Brain microvascular endothelial cell (primary cell): ENCODE results near the gene SERPING1.

Experiments
- DNase-seq: peaks from one replicate; pipeline ENCODE4 v3.0.0-alpha.2; 2020
- H3K27ac ChIP-seq: fragments of 250-450 bp; sonication (Bioruptor Pico); 2 replicates; pipeline ENCODE4 v1.5.1; 2020; ENCODE audit warnings: mild to moderate bottlenecking, moderate library complexity
- H3K27me3 ChIP-seq: fragments of 250-450 bp; sonication (Bioruptor Pico); replicated peaks from 2 replicates; pipeline ENCODE4 v1.5.1; 2020; ENCODE audit warnings: mild to moderate bottlenecking
- H3K36me3 ChIP-seq: fragments of 250-450 bp; sonication (Bioruptor Pico); replicated peaks from 2 replicates; pipeline ENCODE4 v1.5.1; 2020; ENCODE audit warnings: mild to moderate bottlenecking
- H3K4me3 ChIP-seq: 2 replicates; pipeline ENCODE4 v1.5.1; 2011; ENCODE audit warnings: low read depth, mild to moderate bottlenecking, control low read depth, low read length, moderate library complexity
- CTCF ChIP-seq: IDR thresholded peaks from 2 replicates; pipeline ENCODE4 v1.5.1; 2011; ENCODE audit warnings: low read depth, mild to moderate bottlenecking, moderate library complexity, low read length, control low read depth, inconsistent platforms; ENCODE audit errors: missing control alignments
- in situ Hi-C: cut with HindIII; loops from 2 replicates; pipeline ENCODE4 v1.10.0; 2017; ENCODE audit warnings: low sequenced_read_pairs, low pct_ligation_motif_present

Gene SERPING1

DNA sequence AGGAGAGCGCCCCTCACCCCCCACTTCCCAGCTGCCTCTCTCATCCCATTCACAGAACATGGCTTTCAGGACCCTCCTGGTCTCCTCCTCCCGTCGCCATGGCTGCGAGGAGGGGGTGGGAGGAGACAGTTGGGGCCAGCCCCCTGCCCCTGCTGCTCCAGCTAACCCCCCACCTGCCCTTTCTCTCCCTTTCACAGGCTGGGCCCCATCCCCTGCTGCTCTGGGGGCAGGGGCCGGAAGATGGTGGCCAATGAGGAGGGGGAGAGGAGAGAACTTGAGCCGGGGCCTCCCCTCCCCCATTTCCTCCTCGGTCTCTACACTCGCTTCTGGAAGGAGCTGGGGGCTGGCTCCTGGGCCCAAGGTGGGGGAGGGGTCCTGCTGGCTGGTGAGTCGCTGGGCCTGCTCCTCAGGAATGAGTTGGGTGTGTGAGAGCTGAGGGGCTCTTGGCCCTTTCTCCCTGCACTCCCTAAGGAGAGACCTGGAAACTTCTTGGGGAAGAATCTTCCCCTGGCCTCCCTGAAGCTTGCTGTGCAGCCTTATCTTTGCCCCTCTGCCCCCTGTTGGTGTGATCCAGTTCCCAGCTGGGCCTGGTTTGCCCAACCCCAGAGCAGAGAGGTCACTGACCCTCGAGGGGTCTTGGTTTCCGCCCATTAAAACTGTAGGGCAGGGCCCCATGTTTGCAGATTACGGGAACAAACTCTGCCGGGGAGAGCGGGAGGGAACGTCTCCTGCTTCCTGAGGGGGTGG is 42.0 kb downstream of the SERPING1 start:
- Histone ChIP-seq H3K27me3 (no peaks in the 10 kb centered on the region), H3K36me3 (no peaks in the 10 kb centered on the region), H3K27ac (peak overlapping the region; percentile 24), H3K4me3 (peak overlapping the region; percentile 92)
- TF ChIP-seq CTCF = peak; percentile 34
- no peak for DNase-seq
- in situ Hi-C loops = loop anchor here (10.0 kb wide), 1 partner anchor 75 kb away; the partner anchor contains the start of gene UBE2L6

GRCh38 chr11:57640068-57640800 is 42.7 kb downstream of the SERPING1 start:
- TF ChIP-seq CTCF = no peak
- Histone ChIP-seq H3K36me3 (no peaks in the 10 kb centered on the region), H3K27ac (no peak overlapping the region), H3K27me3 (no peaks in the 10 kb centered on the region), H3K4me3 (peak overlapping the region; percentile 92)
- DNase-seq = no peak
- in situ Hi-C loops = loop anchor here (10.0 kb wide), 1 partner anchor 75 kb away; the partner anchor contains the start of gene UBE2L6

DNA sequence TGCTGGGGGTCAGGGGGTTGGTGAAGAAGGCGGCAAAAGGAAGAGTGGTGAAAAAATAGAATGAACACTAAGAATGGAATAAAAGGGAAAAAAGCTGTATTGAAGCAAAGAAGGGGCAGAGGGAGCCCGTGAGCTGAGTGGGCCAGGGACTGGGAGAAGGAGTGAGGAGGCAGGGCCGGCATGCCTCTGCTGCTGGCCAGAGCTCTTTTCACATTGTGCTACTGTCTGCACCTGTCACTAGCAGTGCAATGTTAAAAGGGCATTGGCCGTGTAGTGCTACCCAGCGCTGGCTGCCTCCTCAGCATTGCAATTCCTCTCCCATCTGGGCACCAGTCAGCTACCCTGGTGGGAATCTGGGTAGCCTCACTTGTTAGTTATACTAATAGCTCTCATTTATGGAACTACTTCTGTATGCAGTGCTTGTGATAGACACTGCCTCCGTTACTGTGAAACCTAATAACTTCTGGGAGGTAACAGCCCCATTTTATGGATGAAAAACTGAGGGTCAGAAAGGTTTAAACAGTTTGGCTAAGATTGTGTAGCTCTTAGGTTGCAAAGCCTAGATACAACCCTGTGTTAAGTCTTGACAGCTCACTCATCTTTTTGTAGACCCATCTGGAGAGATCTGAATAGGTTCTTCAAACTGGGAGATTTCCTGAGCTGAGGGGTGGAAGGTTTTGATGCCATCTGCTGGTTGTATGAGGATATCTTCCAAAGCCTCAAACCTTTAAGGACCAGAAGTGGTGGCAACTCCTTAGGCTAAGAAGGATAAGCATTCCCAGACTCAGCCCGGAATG is 43.7 kb downstream of the SERPING1 start:
- in situ Hi-C loops = loop anchor here (10.0 kb wide), 1 partner anchor 76 kb away; the partner anchor contains the start of gene UBE2L6
- DNase-seq = peak; percentile 36
- Histone ChIP-seq H3K4me3 (no peak overlapping the region), H3K27ac (no peak overlapping the region), H3K27me3 (peaks cover under 1% of the 10 kb centered on the region), H3K36me3 (no peaks in the 10 kb centered on the region)
- peak; percentile 73 for TF ChIP-seq CTCF

- H3K27me3 ChIP-seq = peaks cover 20% of the 10 kb centered on the region
- no peak for TF ChIP-seq CTCF
- H3K4me3 ChIP-seq = no peak overlapping the region
- H3K36me3 ChIP-seq = no peaks in the 10 kb centered on the region
- H3K27ac ChIP-seq = no peak overlapping the region
- in situ Hi-C loops = loop anchor here (10.0 kb wide), 1 partner anchor 79 kb away; the partner anchor contains the start of gene UBE2L6
- no peak for DNase-seq
These were observed 46.3 kb downstream of the SERPING1 start for GRCh38 chr11:57643802-57644201.

- H3K27me3 ChIP-seq = peaks cover 20% of the 10 kb centered on the region
- peak; percentile 92 for TF ChIP-seq CTCF
- no peaks in the 10 kb centered on the region for H3K36me3 ChIP-seq
- H3K4me3 ChIP-seq = no peak overlapping the region
- H3K27ac ChIP-seq = no peak overlapping the region
- in situ Hi-C loops = loop anchor here (10.0 kb wide), 1 partner anchor 80 kb away; the partner anchor contains the start of gene UBE2L6
- peak; percentile 62 for DNase-seq
These were observed 47.5 kb downstream of the SERPING1 start for GRCh38 chr11:57644748-57645688.
